ENCODE results near the gene CACNG7.

GRCh38 chr19:53916004-53916403 lies 6.9 kb downstream of the CACNG7 start:
- TF ChIP-seq CTCF (IDR thresholded peaks at IDR 0.05; ENCODE audit: borderline replicate concordance, extremely low read depth, low read length, poor library complexity, severe bottlenecking) (no peak), EZH2 (IDR thresholded peaks at IDR 0.05; ENCODE audit: borderline replicate concordance, low read depth, low read length, severe bottlenecking) (no peak)
